HG03139 (cell line): ENCODE measurements around the gene TFF3.

Source experiments
- ATAC-seq: cut with Tn5 transposase; IDR thresholded peaks from one replicate; pipeline ENCODE4 v1.9.1; 2021; ENCODE audit not compliant: unreplicated experiment

Gene TFF3, protein sequence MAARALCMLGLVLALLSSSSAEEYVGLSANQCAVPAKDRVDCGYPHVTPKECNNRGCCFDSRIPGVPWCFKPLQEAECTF

DNA sequence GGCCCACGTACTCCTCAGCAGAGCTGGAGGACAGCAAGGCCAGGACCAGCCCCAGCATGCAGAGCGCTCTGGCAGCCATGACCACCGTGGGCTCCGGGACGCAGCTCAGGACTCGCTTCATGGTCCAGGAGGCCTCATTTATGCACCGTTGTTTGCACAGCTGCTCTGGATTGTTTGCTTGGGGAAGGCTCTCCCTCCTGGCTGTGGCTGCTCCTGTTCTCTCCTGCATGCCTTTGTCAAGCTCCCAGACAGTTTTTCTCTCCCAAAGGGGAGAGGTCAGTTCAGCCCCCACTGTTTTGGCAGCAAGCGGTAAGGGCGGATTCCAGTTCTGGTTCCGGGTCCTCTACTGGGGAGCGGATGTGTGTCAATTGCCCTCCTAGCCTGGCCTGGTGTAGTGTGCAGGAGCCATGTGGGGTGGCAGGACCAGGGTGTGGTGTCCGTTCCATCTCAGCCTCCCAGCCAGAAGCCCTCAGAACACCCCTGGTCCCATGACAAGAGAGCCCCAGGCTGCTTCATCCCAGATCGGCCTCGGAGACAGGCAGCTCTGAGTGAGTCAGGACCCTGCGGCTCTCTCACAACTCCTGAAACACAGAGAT lies at the start of gene TFF3:
TSS of gene TFF3 (minus strand) at position 114 of the 596 bp plus-strand sequence. CDS start at position 79, 35 bp downstream.
- no peak for ATAC-seq

DNA sequence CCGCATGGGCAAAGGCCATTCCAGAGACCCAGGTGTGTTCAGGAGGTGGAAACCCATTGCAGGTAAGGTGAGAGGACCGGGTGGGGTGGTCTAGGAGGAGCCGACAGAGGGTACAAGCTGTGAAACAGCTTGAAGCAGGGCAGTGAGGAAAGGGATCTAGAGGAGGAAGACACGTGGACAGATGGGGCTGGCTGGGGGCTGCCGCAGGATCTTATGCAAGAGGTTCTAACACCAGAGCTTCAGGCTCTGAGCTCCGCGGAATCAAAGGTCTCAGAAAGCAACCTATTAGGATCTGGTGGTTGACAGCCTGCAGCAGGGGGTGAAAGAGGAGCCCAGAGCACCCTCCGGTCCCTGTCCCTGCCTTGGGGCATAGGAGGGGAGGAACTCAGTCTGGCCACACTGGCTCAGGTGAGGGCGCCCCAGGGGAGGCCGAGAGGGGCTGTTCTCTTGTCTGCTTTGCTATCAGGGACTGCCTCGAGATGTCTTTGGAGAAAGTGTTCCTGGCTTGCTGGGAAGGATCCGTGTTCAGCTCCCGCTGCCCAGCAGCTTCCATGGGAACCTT lies 49.2 kb upstream of the TFF3 start:
- no peak for ATAC-seq

DNA sequence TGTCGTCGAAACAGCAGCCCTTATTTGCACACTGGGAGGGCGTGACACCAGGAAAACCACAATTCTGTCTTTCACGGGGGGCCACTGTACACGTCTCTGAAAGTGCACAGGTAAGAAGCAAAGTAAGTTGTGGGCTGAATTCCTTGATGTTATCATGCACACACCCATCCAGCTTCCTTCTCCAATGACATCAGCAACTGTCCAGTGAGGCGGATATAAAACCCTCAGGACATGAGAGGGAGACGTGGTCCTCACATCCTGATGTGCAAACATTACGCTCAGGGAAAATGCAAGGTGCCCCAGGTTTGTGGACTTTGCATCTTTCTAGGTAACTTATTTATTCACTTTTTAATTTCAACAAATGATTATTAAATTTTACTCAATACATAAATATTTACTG lies 48.1 kb upstream of the TFF3 start:
- ATAC-seq = no peak

DNA sequence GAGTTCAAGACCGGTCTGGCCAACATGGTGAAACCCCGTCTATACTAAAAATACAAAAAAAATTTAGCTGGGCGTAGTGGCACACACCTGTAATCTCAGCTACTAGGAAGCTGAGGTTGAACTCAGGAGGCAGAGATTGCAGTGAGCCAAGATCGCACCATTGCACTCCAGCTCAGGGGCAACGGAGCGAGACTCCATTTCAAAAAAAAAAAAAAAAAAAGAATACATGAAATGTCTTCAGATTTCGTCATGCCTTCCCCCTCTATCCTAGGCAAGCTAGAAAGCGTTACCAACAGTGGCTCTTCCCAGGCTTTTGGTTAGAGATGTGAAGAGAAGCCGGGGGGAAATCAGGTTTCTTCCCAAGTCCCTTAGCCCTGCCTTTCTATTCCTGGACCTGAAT lies 47.5 kb upstream of the TFF3 start:
- no peak for ATAC-seq

DNA sequence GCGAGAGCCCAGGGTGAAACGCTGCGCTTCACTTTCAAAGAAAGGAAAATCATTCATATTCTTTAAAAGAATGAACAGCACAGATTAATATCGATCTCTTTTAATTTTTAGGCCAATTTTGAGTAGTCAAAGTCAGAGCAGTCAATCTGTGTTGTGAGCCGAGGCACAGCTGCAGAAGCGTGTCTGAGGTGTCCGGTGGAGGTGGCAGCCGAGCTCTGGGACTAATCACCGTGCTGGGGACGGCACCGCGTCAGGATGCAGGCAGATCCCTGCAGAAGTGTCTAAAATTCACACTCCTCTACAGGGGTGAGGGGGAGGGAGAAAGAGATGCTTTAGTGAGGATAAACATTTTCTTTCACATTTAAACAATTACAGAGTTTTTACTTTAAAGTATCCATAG lies 47.0 kb upstream of the TFF3 start:
- no peak for ATAC-seq

DNA sequence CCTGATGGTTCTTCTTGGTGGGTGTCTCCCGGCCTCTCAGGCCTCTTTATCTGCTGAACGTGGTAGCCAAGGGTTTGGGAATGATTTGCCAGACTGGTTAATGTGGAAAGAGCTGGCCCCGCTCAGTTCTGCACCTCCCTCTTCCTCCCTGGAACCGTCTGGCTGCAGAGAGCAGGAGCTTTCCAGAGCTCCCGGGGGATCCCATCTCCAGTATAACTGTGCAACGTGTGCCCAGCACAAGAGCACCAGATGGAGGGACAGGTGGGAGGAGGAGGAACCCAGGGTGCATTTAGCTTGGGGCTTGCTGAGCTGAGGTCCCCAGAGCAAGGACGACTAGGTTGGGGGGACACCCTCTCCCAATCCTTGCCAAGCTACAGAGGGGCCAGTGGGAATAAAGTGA lies 46.1 kb upstream of the TFF3 start:
- ATAC-seq = no peak

DNA sequence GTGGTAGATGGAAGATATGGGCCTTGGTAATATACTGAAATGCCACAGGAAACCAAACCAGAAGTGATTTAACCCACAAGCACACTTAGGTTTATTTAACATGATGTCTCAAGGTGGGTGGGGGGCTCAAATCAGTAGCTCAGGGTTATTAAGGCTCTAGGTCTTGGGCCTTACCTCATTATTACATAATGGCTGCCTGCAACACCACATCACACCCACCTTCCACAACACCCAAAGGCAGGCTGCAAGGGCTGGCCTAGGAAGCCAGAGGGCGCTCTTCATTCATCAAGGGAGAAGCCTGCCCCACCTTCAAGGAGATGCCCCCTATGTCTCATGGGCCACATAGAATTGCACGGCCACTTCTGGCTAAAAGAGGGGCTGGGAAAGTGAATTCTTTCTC lies 45.1 kb upstream of the TFF3 start:
- ATAC-seq = no peak

DNA sequence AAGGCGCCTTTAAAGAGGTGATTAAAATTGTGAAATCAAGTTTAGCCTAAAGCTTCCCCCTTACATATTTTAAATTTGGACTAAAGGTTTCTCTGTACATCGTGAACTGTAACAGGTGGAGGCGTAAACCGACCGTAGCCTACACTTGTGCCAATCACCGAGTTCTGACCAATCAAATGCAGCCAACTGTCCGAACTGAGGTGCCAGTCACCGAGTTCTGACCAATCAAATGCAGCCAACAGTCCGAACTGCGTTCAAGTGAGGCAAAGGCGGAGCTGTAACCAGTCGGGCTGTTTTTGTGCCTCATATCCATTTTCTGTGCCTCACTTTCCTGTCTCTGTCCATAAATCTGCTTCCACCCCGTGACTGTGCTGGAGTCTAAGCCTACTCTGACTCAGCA lies 43.7 kb upstream of the TFF3 start:
- no peak for ATAC-seq

DNA sequence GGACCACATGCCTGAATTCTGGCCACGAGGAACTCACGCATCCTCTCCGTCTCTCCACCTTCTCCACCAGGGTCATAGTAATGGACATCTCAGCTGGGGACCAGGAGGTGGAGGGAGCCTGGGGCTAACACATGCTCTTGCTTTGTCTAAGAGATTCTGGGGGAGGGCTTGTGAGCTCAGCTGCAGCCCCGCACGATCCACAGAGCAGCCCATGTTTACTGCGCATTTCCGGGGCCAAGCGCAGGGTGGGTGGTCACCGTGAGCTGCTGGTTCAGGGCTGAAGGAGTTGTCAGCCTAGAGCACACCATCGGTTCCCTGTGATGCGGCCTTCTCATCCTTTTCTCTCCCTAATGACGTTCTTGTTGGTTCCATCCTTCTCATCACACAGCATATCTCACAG lies 43.1 kb upstream of the TFF3 start:
- no peak for ATAC-seq

DNA sequence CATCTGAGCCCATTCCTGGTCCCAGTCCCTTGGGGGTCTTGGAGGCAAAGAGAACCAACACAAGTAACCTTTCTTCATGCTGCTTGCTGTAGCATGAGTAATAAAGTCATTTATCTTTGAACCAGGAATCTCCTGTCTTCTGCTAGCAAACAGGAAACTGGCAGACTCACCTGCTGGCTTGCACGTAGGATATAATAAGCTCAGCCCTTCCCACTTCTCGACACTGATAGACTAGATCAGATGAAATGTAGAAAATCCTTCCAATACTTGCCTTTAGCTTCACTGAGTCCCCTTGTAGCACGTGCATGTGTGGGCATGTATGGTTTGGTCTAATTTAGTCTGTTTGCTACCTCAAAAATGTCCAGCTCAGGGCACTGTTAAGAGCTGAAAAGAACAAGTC lies 42.1 kb upstream of the TFF3 start:
- no peak for ATAC-seq

DNA sequence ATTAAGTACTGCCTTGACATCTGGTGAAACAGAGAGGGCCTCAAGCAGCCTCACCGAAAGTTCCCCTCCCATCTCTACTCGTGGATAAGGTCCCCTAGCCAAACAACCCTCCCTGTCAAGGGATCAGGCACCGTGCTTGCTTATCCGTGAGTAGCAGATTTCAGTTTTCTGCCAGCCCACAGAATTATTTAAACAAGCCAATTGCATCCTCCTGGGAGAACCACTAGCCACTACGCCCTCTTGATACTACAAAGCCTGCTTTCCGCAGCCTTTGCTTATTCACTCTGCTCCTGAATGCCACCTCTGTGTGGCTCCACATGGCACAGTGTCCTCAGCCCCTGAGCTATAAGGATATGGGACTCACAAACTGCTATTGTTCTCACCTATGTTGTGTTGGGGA lies 41.4 kb upstream of the TFF3 start:
- ATAC-seq = no peak

DNA sequence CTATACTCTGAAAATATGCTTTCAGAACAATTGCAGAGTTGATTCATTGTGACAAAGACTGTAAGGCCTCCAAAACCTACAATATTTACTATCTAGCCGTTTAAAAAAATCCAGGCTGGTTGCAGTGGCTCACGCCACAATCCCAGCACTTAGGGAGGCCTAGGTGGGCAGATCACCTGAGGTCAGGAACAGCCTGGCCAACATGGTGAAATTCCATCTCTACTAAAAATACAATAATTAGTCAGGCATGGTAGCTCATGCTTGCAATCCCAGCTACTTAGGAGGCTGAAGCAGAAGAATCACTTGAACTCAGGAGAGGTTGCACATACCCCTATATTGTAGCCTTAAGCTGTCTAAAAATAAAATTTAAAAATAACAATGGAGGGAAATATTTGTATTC lies 40.8 kb upstream of the TFF3 start:
- ATAC-seq = no peak

DNA sequence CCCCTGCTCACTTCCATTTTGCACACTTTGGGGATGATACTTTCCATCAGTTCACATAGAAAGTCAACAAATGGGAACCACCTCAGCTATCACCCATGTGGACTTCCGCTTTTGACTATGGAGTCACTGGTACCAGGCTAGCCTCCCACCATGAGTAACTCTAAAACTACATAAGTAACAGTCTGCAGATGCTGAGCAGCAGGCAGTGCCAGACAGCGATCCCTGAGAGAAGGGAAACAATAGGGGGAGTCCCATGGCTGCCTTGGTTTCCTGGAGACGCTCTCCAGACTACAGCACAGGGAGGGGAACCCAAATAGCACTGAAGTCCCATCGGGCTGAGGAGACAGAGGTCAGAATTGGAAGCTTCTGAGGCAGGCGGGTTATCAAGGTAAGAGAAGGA lies 38.4 kb upstream of the TFF3 start:
- no peak for ATAC-seq

DNA sequence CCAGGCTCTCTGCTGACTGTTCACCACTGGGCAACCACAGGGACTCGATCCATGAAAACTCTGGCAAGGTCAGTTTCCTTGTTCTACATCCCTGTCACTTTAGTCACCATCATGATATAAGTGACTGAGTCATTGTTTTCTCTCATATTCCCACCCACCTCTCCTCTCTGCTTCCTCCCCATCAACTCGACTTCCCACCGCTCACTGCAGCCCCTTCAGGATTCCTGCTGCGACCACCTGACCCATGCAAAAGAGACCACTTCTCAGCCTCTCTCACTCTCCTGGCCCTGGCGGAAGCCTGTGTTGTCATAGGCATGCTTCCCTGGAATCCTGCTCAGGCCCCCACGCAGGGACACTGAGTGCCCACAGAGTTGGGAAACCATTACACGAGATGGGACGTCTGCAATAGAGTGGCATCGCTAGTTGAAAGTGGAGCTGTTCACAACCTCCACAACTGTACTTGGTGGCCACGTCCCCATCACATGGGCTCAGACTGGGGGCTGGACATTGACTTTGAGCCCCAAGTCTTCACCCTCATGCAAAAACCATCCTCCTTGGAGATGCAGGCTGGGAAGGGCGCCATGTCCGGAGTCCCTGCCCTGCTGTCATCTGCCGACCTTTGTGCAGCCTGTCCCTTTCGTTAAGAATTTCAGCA lies 37.4 kb upstream of the TFF3 start:
- ATAC-seq = no peak

DNA sequence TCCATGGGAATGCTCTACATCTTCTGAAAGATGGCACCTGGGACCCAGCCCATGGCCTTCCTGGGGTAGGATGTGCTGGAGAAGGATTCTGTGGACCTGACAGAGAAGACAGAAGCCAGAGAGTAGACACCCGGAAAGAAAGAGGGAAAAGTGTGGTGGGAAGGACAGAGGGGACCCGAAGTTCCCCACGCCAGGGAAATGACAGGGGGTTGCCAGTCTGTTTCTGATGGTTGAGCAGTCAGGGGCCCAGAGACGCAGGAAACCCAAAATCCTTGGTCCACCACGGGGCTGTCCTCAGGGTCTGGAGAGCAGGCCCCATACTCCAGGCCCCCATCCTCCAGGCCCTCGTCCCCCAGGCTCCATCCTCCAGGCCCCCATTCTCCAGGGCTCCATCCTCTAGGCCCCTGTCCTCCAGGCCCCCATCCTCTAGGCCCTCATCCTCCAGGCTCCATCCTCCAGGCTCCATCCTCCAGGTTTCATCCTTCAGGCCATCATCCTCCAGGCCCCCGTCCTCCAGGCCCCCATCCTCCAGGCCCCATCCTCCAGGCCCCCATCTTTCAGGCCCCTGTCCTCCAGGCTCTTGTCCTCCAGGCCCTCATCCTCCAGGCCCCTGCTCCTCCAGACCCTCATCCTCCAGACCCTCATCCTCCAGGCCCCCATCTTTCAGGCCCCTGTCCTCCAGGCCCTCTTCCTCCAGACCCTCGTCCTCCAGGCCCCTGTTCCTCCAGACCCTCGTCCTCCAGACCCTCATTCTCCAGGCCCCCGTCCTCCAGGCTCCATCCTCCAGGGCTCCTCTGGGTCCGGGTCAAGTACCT lies 36.6 kb upstream of the TFF3 start:
- no peak for ATAC-seq

DNA sequence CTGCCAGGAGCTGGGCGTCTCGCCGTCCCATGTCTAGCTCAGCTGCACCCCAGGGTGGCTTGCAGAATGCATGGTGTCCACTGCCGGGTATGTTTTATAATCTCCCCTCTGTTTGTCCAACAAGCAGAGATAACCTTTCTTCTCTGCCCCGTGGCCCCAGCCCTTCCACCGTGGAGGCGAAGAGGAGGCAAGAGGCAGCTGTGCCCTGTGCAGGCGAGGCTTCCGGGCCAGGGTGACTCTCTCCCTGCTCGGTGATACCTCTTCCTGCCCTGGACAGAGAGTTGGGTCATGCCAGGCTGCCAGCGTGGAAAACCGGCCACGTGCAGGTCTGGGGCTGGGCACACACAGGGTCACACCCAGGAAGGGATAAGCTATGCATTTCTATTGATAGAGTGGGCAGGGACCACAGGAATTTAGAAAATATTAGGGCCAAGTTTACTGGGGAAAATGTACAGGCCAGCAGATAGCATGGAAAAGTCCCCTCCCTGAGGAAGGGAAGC lies 35.8 kb upstream of the TFF3 start, which contains the start of gene TFF2:
TSS of gene TFF2 (minus strand) at position 68 of the 500 bp plus-strand sequence. CDS start at position 31, 37 bp downstream.
- ATAC-seq = no peak

DNA sequence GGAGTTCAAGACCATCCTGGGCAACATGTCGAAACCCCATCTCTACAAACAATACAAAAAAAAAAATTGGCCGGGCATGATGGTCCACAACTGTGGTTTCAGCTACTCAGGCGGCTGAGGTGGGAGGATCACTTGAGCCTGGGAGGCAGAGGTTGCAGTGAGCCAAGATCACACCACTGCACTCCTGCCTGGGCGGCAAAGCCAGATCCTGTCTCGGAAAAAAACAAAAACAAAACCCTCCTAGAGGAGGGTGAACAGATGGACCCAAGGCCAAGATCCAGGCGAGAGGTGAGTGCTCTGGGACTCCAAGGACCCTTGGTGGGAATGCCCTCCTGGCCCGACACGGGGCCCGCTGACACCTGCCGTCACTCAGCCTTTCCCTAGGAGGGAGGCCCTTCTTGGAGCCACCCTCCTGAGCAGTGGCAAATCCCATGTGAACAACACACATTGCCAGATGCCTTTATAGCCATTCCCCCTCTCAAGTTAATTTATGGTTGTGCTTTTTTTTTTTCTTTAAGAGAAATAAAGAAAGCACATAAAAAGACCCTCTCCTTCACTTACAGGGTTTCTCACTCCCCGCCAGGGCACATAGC lies 35.2 kb upstream of the TFF3 start:
- no peak for ATAC-seq

DNA sequence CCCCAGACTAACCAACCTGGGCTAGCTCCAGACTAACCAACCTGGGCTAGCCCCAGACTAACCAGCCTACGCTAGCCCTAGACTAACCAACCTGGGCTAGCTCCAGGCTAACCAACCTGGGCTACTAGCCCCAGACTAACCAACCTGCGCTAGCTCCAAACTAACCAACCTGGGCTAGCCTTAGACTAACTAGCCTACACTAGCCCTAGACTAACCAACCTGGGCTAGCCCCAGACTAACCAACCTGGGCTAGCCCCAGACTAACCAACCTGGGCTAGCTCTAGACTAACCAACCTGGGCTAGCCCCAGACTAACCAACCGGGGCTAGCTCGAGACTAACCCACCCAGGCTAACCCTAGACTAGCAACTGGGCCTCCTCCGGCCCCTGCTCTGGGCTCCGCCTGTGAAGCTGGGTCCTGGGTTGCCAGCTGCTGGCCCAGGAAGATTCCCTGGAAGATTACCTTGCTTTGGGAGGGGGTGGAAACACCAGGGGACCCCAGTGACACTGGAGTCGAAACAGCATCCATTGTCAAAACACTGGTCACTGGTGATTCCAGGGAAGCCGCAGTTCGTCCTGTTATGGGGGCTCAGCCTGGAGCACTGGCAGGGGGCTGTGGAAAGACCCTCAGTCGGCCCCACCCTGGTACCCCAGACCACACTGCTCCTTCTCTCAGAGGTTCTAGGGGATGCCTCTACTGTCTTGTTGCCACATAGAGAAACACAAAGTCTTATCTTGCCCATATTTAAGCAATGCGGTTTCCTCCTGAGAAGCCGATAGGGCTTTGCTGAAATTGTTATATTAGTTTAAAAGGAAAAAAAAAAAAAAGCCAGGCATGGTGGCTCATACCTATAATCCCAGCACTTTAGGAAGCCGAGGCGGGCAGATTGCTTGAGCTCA lies 34.5 kb upstream of the TFF3 start:
- ATAC-seq = no peak

DNA sequence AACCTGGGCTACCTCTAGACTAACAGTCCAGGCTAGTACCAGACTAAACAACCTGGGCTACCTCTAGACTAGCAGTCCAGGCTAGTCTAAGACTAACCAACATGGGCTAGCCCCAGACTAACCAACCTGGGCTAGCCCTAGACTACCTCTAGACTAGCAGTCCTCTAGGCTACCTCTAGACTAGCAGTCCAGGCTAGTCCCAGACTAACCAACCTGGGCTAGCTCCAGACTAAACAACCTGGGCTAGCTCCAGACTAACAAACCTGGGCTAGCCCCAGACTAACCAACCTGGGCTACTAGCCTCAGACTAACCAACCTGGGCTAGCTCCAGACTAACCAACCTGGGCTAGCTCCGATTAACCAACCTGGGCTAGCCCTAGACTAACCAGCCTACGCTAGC lies 33.6 kb upstream of the TFF3 start:
- no peak for ATAC-seq
